ENCODE data around the gene PSD4. TPM values are rescaled to one million over a fixed set of nuclear protein-coding genes. Genes with fewer than 3 reads are reported as not detected.

The PSD4 gene
- total and polyA plus RNA-seq, 9 donors: 0.95 to 3.2 (median 1.9) TPM

DNA sequence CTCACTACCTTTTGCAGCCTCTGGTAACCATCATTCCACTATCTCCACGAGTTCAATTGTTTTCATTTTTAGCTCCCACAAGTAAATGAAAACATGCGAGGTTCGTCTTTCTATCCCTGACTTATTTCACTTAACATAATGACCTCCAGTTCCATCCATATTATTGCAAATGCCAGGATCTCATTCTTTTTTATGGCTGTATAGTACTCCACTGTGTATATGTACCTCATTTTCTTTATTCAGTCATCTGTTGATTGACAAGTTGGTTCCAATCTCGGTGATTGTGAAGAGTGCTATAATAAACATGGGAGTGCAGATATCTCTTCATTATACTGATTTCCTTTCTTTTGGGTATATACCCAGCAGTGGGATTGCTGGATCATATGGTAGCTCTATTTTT lies 29.5 kb upstream of the PSD4 start:
- Histone ChIP-seq H3K27ac (ENCODE audit: low read length) (no peak overlapping the region), H3K36me3 (ENCODE audit: control insufficient read depth, insufficient read depth, low read length) (no peaks in the 10 kb centered on the region), H3K9me3 (replicated peaks; ENCODE audit: control insufficient read depth, low read depth, low read length) (peaks cover 2% of the 10 kb centered on the region), H3K4me3 (ENCODE audit: low read length) (no peak overlapping the region), H3K4me1 (ENCODE audit: control insufficient read depth, insufficient read depth, low read length) (no peaks in the 10 kb centered on the region), H3K27me3 (ENCODE audit: control insufficient read depth, insufficient read depth, low read length) (peaks cover 2% of the 10 kb centered on the region)
- no peak for DNase-seq
- WGBS (ENCODE audit: insufficient coverage): 67% methylated on average over 1 of the region's 4 CpGs

GRCh38 chr2:113148606-113149552 lies 24.9 kb upstream of the PSD4 start:
- H3K27ac ChIP-seq (ENCODE audit: low read length): no peak overlapping the region
- WGBS (ENCODE audit: insufficient coverage): 85% methylated on average over 2 of the region's 8 CpGs
- H3K9me3 ChIP-seq (replicated peaks; ENCODE audit: control insufficient read depth, low read depth, low read length): peaks cover 2% of the 10 kb centered on the region
- H3K4me1 ChIP-seq (ENCODE audit: control insufficient read depth, insufficient read depth, low read length): no peaks in the 10 kb centered on the region
- H3K36me3 ChIP-seq (ENCODE audit: control insufficient read depth, insufficient read depth, low read length): no peaks in the 10 kb centered on the region
- no peak for DNase-seq
- no peaks in the 10 kb centered on the region for H3K27me3 ChIP-seq (ENCODE audit: control insufficient read depth, insufficient read depth, low read length)
- no peak overlapping the region for H3K4me3 ChIP-seq (ENCODE audit: low read length)

DNA sequence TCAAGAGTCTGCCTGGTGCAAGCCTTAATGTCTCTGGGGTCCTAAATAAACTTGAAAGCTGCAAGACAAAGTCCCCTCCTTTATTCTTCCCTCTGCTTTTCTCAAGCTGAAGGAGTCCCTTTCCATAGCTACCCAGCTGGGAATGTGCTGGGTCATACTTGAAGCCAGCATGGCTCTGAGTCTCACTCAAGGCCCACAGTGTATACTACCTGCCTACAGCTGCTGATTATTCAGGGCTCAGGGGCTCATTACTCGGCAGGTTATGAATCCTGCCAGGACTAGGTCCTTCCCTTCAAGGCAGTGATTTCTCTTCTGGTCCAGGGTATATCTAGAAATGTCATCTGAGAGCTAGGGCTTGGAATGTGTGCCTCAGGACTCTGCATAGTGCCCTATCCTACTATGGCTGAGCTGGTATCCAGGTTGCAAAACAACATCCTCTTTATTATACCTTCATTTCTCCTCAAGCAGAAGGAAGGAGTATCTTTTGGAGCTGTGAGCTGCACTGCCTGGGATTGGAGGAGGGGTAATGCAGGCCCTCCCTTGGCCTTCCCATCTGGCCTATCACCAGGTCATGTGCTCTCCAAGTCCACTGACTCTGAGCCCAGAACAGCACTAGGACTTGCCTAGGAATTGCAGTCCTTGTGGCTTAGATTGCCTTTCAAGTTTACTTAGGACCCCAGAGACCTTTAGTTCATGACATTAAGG lies 24.1 kb upstream of the PSD4 start:
- Histone ChIP-seq H3K27me3 (ENCODE audit: control insufficient read depth, insufficient read depth, low read length) (no peaks in the 10 kb centered on the region), H3K27ac (ENCODE audit: low read length) (no peak overlapping the region), H3K9me3 (replicated peaks; ENCODE audit: control insufficient read depth, low read depth, low read length) (no peaks in the 10 kb centered on the region), H3K4me3 (ENCODE audit: low read length) (no peak overlapping the region), H3K4me1 (ENCODE audit: control insufficient read depth, insufficient read depth, low read length) (no peaks in the 10 kb centered on the region), H3K36me3 (ENCODE audit: control insufficient read depth, insufficient read depth, low read length) (no peaks in the 10 kb centered on the region)
- DNase-seq: no peak
- no CpG with 5 or more reads among the region's 1 CpG for WGBS (ENCODE audit: insufficient coverage)

DNA sequence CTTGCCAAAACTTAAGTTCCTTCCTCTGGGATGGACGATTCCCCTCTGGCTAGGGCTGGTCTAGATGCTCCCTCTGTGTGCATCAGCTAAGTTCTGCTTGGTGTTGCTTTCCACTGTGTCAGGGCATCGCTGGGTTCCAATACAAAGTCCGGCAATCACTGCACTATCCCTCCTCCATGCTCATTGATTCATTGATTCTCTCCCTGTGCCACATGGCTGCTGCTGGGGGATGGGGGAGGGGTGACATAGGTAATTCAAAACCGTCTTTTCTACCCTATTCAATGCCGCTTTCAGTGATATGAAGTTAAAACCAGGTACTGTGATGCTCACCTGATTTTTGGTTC lies 23.5 kb upstream of the PSD4 start:
- no peaks in the 10 kb centered on the region for H3K27me3 ChIP-seq (ENCODE audit: control insufficient read depth, insufficient read depth, low read length)
- DNase-seq: no peak
- 67% methylated on average over 1 of the region's 5 CpGs for WGBS (ENCODE audit: insufficient coverage)

DNA sequence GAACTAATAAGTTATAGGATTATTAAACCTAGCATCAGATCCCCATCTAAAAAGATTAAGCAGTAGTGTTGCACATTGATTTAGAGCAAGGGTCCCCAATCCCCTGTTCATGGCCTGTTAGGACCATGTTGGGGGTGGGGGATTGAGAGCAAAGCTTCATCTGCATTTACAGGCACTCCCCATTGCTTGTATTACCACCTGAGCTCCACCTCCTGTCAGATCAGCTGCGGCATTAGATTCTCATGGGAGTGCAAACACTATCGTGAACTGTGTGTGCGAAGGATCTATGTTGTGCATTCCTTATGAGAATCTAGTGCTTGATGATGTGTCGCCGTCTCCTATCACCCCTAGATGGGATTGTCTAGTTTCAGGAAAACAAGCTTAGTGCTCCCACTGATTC lies 18.4 kb upstream of the PSD4 start:
- Histone ChIP-seq H3K4me3 (ENCODE audit: low read length) (no peak overlapping the region), H3K27me3 (ENCODE audit: control insufficient read depth, insufficient read depth, low read length) (peaks cover 12% of the 10 kb centered on the region), H3K27ac (ENCODE audit: low read length) (no peak overlapping the region), H3K36me3 (ENCODE audit: control insufficient read depth, insufficient read depth, low read length) (no peaks in the 10 kb centered on the region), H3K4me1 (ENCODE audit: control insufficient read depth, insufficient read depth, low read length) (peaks cover 3% of the 10 kb centered on the region), H3K9me3 (replicated peaks; ENCODE audit: control insufficient read depth, low read depth, low read length) (no peaks in the 10 kb centered on the region)
- WGBS (ENCODE audit: insufficient coverage): no CpG with 5 or more reads among the region's 5 CpGs
- DNase-seq: no peak

More for the DNA sequence above, 23.5 kb upstream of the PSD4 start:
- H3K27ac ChIP-seq (ENCODE audit: low read length): no peak overlapping the region
- no peaks in the 10 kb centered on the region for H3K36me3 ChIP-seq (ENCODE audit: control insufficient read depth, insufficient read depth, low read length)
- H3K4me3 ChIP-seq (ENCODE audit: low read length): no peak overlapping the region
- H3K9me3 ChIP-seq (replicated peaks; ENCODE audit: control insufficient read depth, low read depth, low read length): no peaks in the 10 kb centered on the region
- no peaks in the 10 kb centered on the region for H3K4me1 ChIP-seq (ENCODE audit: control insufficient read depth, insufficient read depth, low read length)

GRCh38 chr2:113156278-113157117 lies 17.3 kb upstream of the PSD4 start:
- Histone ChIP-seq H3K4me1 (ENCODE audit: control insufficient read depth, insufficient read depth, low read length) (peaks cover 3% of the 10 kb centered on the region), H3K36me3 (ENCODE audit: control insufficient read depth, insufficient read depth, low read length) (no peaks in the 10 kb centered on the region), H3K27ac (ENCODE audit: low read length) (no peak overlapping the region), H3K9me3 (replicated peaks; ENCODE audit: control insufficient read depth, low read depth, low read length) (no peaks in the 10 kb centered on the region), H3K4me3 (ENCODE audit: low read length) (peak overlapping the region; percentile 12), H3K27me3 (ENCODE audit: control insufficient read depth, insufficient read depth, low read length) (peaks cover 12% of the 10 kb centered on the region)
- DNase-seq: no peak
- WGBS (ENCODE audit: insufficient coverage): 0% methylated on average over 2 of the region's 10 CpGs

DNA sequence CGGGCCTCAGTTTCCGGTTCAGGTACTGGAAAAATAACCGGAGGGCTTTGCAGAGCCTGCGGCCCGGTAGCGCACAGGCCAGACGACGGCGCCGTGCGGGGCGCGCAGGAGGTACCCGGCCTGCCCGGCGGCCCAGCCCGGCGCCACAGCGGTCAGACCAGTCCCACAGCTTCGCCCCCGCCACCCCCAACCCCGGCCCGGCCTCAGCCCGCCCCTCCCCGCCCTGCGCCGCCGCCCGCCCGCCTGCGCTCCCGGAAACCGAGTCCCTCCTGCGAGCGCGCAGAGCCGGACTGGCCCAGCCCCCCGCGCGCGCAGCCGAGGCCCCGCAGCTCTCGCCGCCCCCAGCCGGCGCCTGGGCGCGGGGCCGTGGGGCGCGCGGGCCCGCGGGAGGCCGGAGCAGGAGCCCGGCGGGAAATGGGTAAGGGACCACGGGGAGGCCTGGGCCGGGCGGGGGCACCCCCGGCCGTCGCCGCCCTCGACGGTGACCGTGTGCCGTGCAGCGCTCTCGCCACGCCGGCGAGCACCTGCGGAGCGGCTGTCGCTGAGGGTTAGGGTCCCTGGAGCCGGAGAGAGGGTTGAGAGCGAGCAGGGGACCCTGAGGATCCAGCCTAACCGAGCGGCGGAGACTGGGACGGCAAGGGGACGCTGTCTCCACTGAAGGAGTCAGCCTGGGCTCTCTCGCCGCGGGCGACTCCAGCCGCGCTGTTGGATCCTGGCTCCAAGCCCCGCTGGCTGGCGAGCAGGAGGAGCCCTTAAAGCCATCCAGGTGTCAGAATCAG lies 16.5 kb upstream of the PSD4 start:
- no peak overlapping the region for H3K27ac ChIP-seq (ENCODE audit: low read length)
- no peaks in the 10 kb centered on the region for H3K9me3 ChIP-seq (replicated peaks; ENCODE audit: control insufficient read depth, low read depth, low read length)
- peak overlapping the region; percentile 36 for H3K4me3 ChIP-seq (ENCODE audit: low read length)
- peaks cover 12% of the 10 kb centered on the region for H3K27me3 ChIP-seq (ENCODE audit: control insufficient read depth, insufficient read depth, low read length)
- WGBS (ENCODE audit: insufficient coverage): 1% methylated on average over 79 of the region's 92 CpGs
- peaks cover 3% of the 10 kb centered on the region for H3K4me1 ChIP-seq (ENCODE audit: control insufficient read depth, insufficient read depth, low read length)
- DNase-seq: peak; percentile 37
- H3K36me3 ChIP-seq (ENCODE audit: control insufficient read depth, insufficient read depth, low read length): no peaks in the 10 kb centered on the region

GRCh38 chr2:113157897-113158753 lies 15.6 kb upstream of the PSD4 start:
- Histone ChIP-seq H3K27ac (ENCODE audit: low read length) (no peak overlapping the region), H3K36me3 (ENCODE audit: control insufficient read depth, insufficient read depth, low read length) (no peaks in the 10 kb centered on the region), H3K27me3 (ENCODE audit: control insufficient read depth, insufficient read depth, low read length) (peaks cover 12% of the 10 kb centered on the region), H3K4me3 (ENCODE audit: low read length) (peak overlapping the region; percentile 36), H3K9me3 (replicated peaks; ENCODE audit: control insufficient read depth, low read depth, low read length) (no peaks in the 10 kb centered on the region), H3K4me1 (ENCODE audit: control insufficient read depth, insufficient read depth, low read length) (peaks cover 3% of the 10 kb centered on the region)
- WGBS (ENCODE audit: insufficient coverage): 10% methylated on average over 2 of the region's 10 CpGs
- DNase-seq: no peak

All from muscle of leg (tissue), 11 donors.